H1 (cell line): ENCODE data around the gene OR8A1. TPM values are rescaled to one million over a fixed set of nuclear protein-coding genes. Genes with fewer than 3 reads are reported as not detected.

Experiments
- BRCA1 ChIP-seq: IDR thresholded peaks from 2 replicates; pipeline ENCODE4 v1.6.1; 2012; ENCODE audit warnings: low read depth, low read length, improper control_type of control experiment
- GTF2F1 ChIP-seq: IDR thresholded peaks from 2 replicates; pipeline ENCODE4 v1.6.1; 2012; ENCODE audit warnings: low read depth, low read length, improper control_type of control experiment, borderline replicate concordance
- MAX ChIP-seq: IDR thresholded peaks from 2 replicates; pipeline ENCODE4 v1.6.1; 2012; ENCODE audit warnings: inconsistent platforms
- TAF1 ChIP-seq: IDR thresholded peaks from 2 replicates; pipeline ENCODE4 v1.6.1; 2011; ENCODE audit warnings: mild to moderate bottlenecking, low read depth, low read length
- TBP ChIP-seq: IDR thresholded peaks from 2 replicates; pipeline ENCODE4 v1.6.1; 2011; ENCODE audit warnings: low read depth, low read length, improper control_type of control experiment
- polyA plus RNA-seq, 7 experiments: library from polyadenylated mRNA; depleted of rRNA in 3 of 7; stranded (reverse) in 5 of 7; unstranded in 2 of 7; fragments of >200 nt in 5 of 7; fragments of 200-250 nt in 2 of 7; gene quantifications; 1 replicate in 5 of 7; 2 replicates in 1 of 7; 4 replicates in 1 of 7; pipeline versions ENCODE4 v1.2.1 to v1.2.3, GENCODE V29; 2011 to 2013; ENCODE audit warnings: missing spikeins in 2 of 7, mixed read lengths in 2 of 7
- total RNA-seq: library from RNA; stranded (reverse); fragmentation: NEBNext Ultra II Directional; extraction: Animal tissue kit (Norgen Biotek cat#: 25700); gene quantifications from 2 replicates; pipeline ENCODE4 v1.2.1, GENCODE V29; 2021

OR8A1 gene
- total and polyA plus RNA-seq, 2 of the 8 experiments (the other 6 are each of a cell fraction or from before 2014, with no cell fraction given) = not detected

- TF ChIP-seq TBP (no peak), TAF1 (no peak), GTF2F1 (no peak), MAX (no peak), BRCA1 (no peak)
Observed at GRCh38 chr11:124520550-124520854, 49.3 kb upstream of the OR8A1 start (continued).
